HCT116 (cell line): ENCODE data around the gene PHACTR1. TPM values are rescaled to one million over a fixed set of nuclear protein-coding genes. Genes with fewer than 3 reads are reported as not detected.

Experiments used
- ATAC-seq: fragments of 200-7000 bp; cut with Tn5 transposase; 2 replicates; pipeline ENCODE4 v1.9.1; 2020; ENCODE audit warnings: mild to moderate bottlenecking, moderate library complexity
- BruUV-seq: library from RNA; stranded (reverse); fragments of 400-500 nt; replicated peaks from 2 replicates; lab custom pipeline; 2021; lab: Mats Ljungman, UMichigan
- CTCF ChIA-PET: fragments of 300-600 bp; sonication (Branson Sonifier 250); formaldehyde crosslinking; loops from one replicate; lab custom pipeline; 2021; ENCODE audit warnings: antibody characterized with exemption; lab: Charles Lee
- POLR2A ChIA-PET: fragments of 300-600, 350-600 bp; sonication (Branson Sonifier 250); formaldehyde crosslinking; loops from one replicate; lab custom pipeline; 2021; ENCODE audit warnings: antibody characterized with exemption; lab: Charles Lee
- RAD21 ChIA-PET, 2 experiments: fragments of 300-600 bp; sonication (Branson Sonifier 250); formaldehyde crosslinking; loops; one replicate each; lab custom pipeline; 2023; ENCODE audit warnings: low total read pairs in 2 of 2; ENCODE audit not compliant: uncharacterized antibody in 2 of 2, unreplicated experiment in 2 of 2, low non-redundant PET in 1 of 2; lab: Charles Lee
- DNase-seq: peaks from one replicate; pipeline ENCODE4 v3.0.0-alpha.2; 2010; ENCODE audit warnings: low read depth, low spot score
- H2AFZ ChIP-seq: fragments of 200-600 bp; shearing (Covaris generic), sonication (generic); 2 replicates; pipeline ENCODE4 v1.6.1; 2017; ENCODE audit warnings: low read depth, mixed run types, mixed read lengths, antibody characterized with exemption, low read length; ENCODE audit not compliant: poor library complexity, severe bottlenecking
- H3K27ac ChIP-seq: 2 replicates; pipeline ENCODE4 v1.5.1; 2012; ENCODE audit warnings: low read depth, low read length
- H3K27me3 ChIP-seq: fragments of 200-600 bp; sonication (generic); 2 replicates; pipeline ENCODE4 v1.6.1; 2016; ENCODE audit warnings: mixed run types, low read length, mixed read lengths; ENCODE audit not compliant: insufficient read depth
- H3K36me3 ChIP-seq, 2 experiments: fragments of 200-500 bp in 1 of 2; fragments of 200-600 bp in 1 of 2; sonication (Bioruptor generic) in 1 of 2; sonication (generic) in 1 of 2; 2 replicates each; pipeline versions ENCODE4 v1.5.1 to v1.6.1; 2014 to 2016; ENCODE audit warnings: low read length in 2 of 2, inconsistent platforms in 1 of 2, mixed read lengths in 1 of 2, mixed run types in 1 of 2; ENCODE audit not compliant: insufficient read depth in 2 of 2, control insufficient read depth in 1 of 2
- H3K4me1 ChIP-seq, 2 experiments: fragments of 200-600 bp in 1 of 2; sonication (generic) in 1 of 2; 2 replicates each; pipeline versions ENCODE4 v1.5.1 to v1.6.1; 2012 to 2017; ENCODE audit warnings: low read length in 2 of 2, inconsistent platforms in 1 of 2, mild to moderate bottlenecking in 1 of 2, mixed read lengths in 1 of 2, mixed run types in 1 of 2, moderate library complexity in 1 of 2; ENCODE audit not compliant: insufficient read depth in 2 of 2, control insufficient read depth in 1 of 2
- H3K4me2 ChIP-seq: fragments of 200-600 bp; sonication (generic); 2 replicates; pipeline ENCODE4 v1.6.1; 2017; ENCODE audit warnings: mixed run types, low read length, mixed read lengths
- H3K4me3 ChIP-seq, 2 experiments: fragments of 200-600 bp in 1 of 2; sonication (generic) in 1 of 2; replicated peaks in 1 of 2; 2 replicates each; pipeline ENCODE4 v1.5.1; 2011 to 2016; ENCODE audit warnings: low read length in 2 of 2, control low read depth in 1 of 2, low read depth in 1 of 2, mild to moderate bottlenecking in 1 of 2, mixed read lengths in 1 of 2, mixed run types in 1 of 2
- H3K79me2 ChIP-seq: fragments of 200-600 bp; sonication (generic); 2 replicates; pipeline ENCODE4 v1.6.1; 2017; ENCODE audit warnings: mild to moderate bottlenecking, mixed run types, low read length, moderate library complexity, mixed read lengths; ENCODE audit not compliant: insufficient read depth
- H3K9ac ChIP-seq: fragments of 200-600 bp; sonication (generic); 2 replicates; pipeline ENCODE4 v1.6.1; 2016; ENCODE audit warnings: low read length, mixed read lengths
- H3K9me2 ChIP-seq: fragments of 200-600 bp; sonication (generic), shearing (Covaris generic); 2 replicates; pipeline ENCODE4 v1.6.1; 2017; ENCODE audit warnings: mixed run types, mild to moderate bottlenecking, moderate library complexity; ENCODE audit not compliant: insufficient read depth
- H3K9me3 ChIP-seq, 2 experiments: fragments of 200-500 bp in 1 of 2; fragments of 200-600 bp in 1 of 2; sonication (Bioruptor generic) in 1 of 2; sonication (generic) in 1 of 2; 2 replicates each; pipeline ENCODE4 v1.6.1; 2014 to 2017; ENCODE audit warnings: low read length in 2 of 2, mixed read lengths in 2 of 2, inconsistent platforms in 1 of 2, low read depth in 1 of 2, mild to moderate bottlenecking in 1 of 2, mixed run types in 1 of 2, moderate library complexity in 1 of 2; ENCODE audit not compliant: control insufficient read depth in 1 of 2, insufficient read depth in 1 of 2
- H4K20me1 ChIP-seq: fragments of 200-600 bp; sonication (generic), shearing (Covaris generic); 2 replicates; pipeline ENCODE4 v1.6.1; 2017; ENCODE audit warnings: mixed run types, mild to moderate bottlenecking, moderate library complexity; ENCODE audit not compliant: insufficient read depth
- CEBPB ChIP-seq: IDR thresholded peaks from 2 replicates; pipeline ENCODE4 v1.6.1; 2012; ENCODE audit warnings: low read depth
- EGR1 ChIP-seq: IDR thresholded peaks from 2 replicates; pipeline ENCODE4 v1.6.1; 2012; ENCODE audit warnings: low read depth
- ELF1 ChIP-seq: IDR thresholded peaks from 2 replicates; pipeline ENCODE4 v1.6.1; 2012; ENCODE audit warnings: low read depth, borderline replicate concordance
- EZH2 ChIP-seq: fragments of 200-600 bp; sonication (generic); IDR thresholded peaks from 2 replicates; pipeline ENCODE4 v1.6.1; 2017; ENCODE audit warnings: antibody characterized with exemption, mixed run types
- FOSL1 ChIP-seq: IDR thresholded peaks from 2 replicates; pipeline ENCODE4 v1.6.1; 2012; ENCODE audit warnings: low read depth
- POLR2A ChIP-seq: IDR thresholded peaks from 2 replicates; pipeline ENCODE4 v1.7.0; 2011; ENCODE audit warnings: borderline replicate concordance; ENCODE audit not compliant: insufficient read depth, insufficient read length; ENCODE audit errors: extremely low read depth
- SIN3A ChIP-seq: IDR thresholded peaks from 2 replicates; pipeline ENCODE4 v1.6.1; 2012; ENCODE audit warnings: low read depth
- SP1 ChIP-seq: IDR thresholded peaks from 2 replicates; pipeline ENCODE4 v1.6.1; 2012; ENCODE audit warnings: low read depth
- SRF ChIP-seq: IDR thresholded peaks from 2 replicates; pipeline ENCODE4 v1.6.1; 2012; ENCODE audit warnings: low read depth
- TCF7L2 ChIP-seq: IDR thresholded peaks from 2 replicates; pipeline ENCODE4 v1.7.0; 2011; ENCODE audit warnings: borderline replicate concordance, inconsistent platforms; ENCODE audit not compliant: insufficient read depth, insufficient read length; ENCODE audit errors: extremely low read depth
- YY1 ChIP-seq: IDR thresholded peaks from 2 replicates; pipeline ENCODE4 v1.6.1; 2011; ENCODE audit warnings: low read length, low read depth, moderate library complexity, mild to moderate bottlenecking; ENCODE audit not compliant: insufficient replicate concordance; ENCODE audit errors: extremely low read depth
- ZFX ChIP-seq: fragments of 450-650 bp; IDR thresholded peaks from 2 replicates; pipeline ENCODE4 v1.6.1; 2017
- ZNF274 ChIP-seq: fragments of 200-500 bp; sonication (Bioruptor generic); IDR thresholded peaks from 2 replicates; pipeline ENCODE4 v1.6.1; 2014; ENCODE audit warnings: mild to moderate bottlenecking, low read depth, low read length, inconsistent platforms
- intact Hi-C: fragments of 100-400 bp; cut with micrococcal nuclease; formaldehyde crosslinking; loops from 2 replicates; pipeline ENCODE4 v1.10.0; 2022
- total RNA-seq: library from RNA; stranded (reverse); gene quantifications from one replicate; pipeline ENCODE4 v1.2.1, GENCODE V29; 2021; ENCODE audit not compliant: unreplicated experiment
- TF ChIP-seq, protein P1 (sequence below): IDR thresholded peaks from 2 replicates; pipeline ENCODE4 v1.6.1; 2012; ENCODE audit warnings: low read depth
- TF ChIP-seq, protein P2 (sequence below): IDR thresholded peaks from 2 replicates; pipeline ENCODE4 v1.6.1; 2012
- TF ChIP-seq, protein P3 (sequence below): IDR thresholded peaks from 2 replicates; pipeline ENCODE4 v1.6.1; 2011; ENCODE audit warnings: mild to moderate bottlenecking, low read length, moderate library complexity; ENCODE audit not compliant: insufficient replicate concordance; ENCODE audit errors: extremely low read depth

Gene PHACTR1
- total RNA-seq, 1 experiment from 2014 or later, result 0.17 TPM

DNA sequence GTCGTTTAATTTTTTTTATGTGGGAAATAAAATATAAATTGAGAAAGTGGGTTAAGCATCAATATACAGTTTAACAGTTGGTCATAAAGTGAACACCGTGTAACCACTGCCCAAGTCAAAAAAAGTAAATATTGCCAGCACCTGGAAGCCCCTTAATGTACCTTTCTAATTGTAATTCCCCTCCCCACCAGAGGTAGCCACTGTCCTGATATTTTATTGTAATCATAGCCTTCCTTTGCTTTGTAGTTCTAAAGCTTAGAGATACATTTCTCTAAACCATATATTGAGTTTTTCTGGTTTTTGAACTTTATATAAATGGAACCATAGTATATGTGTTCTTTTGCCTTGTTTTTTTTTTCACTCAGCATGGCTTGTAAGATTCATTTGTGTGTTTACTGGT is 431.2 kb downstream of the PHACTR1 start (continued):
- TF ChIP-seq, protein P1, sequence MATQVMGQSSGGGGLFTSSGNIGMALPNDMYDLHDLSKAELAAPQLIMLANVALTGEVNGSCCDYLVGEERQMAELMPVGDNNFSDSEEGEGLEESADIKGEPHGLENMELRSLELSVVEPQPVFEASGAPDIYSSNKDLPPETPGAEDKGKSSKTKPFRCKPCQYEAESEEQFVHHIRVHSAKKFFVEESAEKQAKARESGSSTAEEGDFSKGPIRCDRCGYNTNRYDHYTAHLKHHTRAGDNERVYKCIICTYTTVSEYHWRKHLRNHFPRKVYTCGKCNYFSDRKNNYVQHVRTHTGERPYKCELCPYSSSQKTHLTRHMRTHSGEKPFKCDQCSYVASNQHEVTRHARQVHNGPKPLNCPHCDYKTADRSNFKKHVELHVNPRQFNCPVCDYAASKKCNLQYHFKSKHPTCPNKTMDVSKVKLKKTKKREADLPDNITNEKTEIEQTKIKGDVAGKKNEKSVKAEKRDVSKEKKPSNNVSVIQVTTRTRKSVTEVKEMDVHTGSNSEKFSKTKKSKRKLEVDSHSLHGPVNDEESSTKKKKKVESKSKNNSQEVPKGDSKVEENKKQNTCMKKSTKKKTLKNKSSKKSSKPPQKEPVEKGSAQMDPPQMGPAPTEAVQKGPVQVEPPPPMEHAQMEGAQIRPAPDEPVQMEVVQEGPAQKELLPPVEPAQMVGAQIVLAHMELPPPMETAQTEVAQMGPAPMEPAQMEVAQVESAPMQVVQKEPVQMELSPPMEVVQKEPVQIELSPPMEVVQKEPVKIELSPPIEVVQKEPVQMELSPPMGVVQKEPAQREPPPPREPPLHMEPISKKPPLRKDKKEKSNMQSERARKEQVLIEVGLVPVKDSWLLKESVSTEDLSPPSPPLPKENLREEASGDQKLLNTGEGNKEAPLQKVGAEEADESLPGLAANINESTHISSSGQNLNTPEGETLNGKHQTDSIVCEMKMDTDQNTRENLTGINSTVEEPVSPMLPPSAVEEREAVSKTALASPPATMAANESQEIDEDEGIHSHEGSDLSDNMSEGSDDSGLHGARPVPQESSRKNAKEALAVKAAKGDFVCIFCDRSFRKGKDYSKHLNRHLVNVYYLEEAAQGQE, result no peak
- no peak for TF ChIP-seq ELF1
- TF ChIP-seq, protein P2, sequence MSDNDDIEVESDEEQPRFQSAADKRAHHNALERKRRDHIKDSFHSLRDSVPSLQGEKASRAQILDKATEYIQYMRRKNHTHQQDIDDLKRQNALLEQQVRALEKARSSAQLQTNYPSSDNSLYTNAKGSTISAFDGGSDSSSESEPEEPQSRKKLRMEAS, result no peak

DNA sequence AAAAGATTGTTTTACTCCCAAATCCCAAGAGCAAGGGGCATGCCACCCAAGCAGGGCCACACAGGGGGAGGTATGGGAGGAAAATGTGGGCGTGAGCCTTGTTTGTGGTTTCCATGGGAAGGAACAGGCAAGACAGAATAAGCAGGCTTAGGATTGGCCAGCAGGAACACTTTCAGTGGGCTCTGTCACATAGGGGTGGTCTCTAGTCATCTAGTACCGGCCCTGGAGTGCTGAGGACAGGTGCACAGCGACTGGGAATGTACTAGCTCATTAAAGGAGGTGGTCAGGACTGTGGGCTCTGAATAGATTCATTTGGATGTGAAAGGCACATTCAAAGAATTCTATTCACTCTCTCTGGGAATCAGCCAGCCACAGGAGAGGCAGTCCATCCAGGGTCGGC is 436.2 kb downstream of the PHACTR1 start:
- H3K79me2 ChIP-seq, result no peaks in the 10 kb centered on the region
- no peak overlapping the region for H2AFZ ChIP-seq
- H3K4me2 ChIP-seq, result no peak overlapping the region
- H3K27me3 ChIP-seq, result peaks cover 35% of the 10 kb centered on the region
- CTCF ChIA-PET, result no interaction called here
- H4K20me1 ChIP-seq, result no peaks in the 10 kb centered on the region
- no peaks in the 10 kb centered on the region for H3K4me1 ChIP-seq
- no peak overlapping the region for H3K4me3 ChIP-seq
- RAD21 ChIA-PET, result no interaction called here
- no peak overlapping the region for H3K9ac ChIP-seq
- POLR2A ChIA-PET, result no interaction called here
- no peaks in the 10 kb centered on the region for H3K36me3 ChIP-seq
- no peaks in the 10 kb centered on the region for H3K9me3 ChIP-seq
- DNase-seq, result no peak
- intact Hi-C loops, result no loop called here
- TF ChIP-seq EGR1 (no peak), POLR2A (no peak), YY1 (no peak), SIN3A (no peak), ZNF274 (no peak), FOSL1 (no peak), CEBPB (no peak), ZFX (no peak), SRF (no peak), EZH2 (no peak), TCF7L2 (no peak), SP1 (no peak), ELF1 (no peak)
- TF ChIP-seq, protein P1, result no peak
- TF ChIP-seq, protein P3, sequence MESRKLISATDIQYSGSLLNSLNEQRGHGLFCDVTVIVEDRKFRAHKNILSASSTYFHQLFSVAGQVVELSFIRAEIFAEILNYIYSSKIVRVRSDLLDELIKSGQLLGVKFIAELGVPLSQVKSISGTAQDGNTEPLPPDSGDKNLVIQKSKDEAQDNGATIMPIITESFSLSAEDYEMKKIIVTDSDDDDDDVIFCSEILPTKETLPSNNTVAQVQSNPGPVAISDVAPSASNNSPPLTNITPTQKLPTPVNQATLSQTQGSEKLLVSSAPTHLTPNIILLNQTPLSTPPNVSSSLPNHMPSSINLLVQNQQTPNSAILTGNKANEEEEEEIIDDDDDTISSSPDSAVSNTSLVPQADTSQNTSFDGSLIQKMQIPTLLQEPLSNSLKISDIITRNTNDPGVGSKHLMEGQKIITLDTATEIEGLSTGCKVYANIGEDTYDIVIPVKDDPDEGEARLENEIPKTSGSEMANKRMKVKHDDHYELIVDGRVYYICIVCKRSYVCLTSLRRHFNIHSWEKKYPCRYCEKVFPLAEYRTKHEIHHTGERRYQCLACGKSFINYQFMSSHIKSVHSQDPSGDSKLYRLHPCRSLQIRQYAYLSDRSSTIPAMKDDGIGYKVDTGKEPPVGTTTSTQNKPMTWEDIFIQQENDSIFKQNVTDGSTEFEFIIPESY, result no peak
- TF ChIP-seq, protein P2, result no peak
- BruUV-seq, result no TSS peak
- H3K27ac ChIP-seq, result no peak overlapping the region
- no peaks in the 10 kb centered on the region for H3K9me2 ChIP-seq
- no peak for ATAC-seq
